ENCODE results near the gene SLC22A25. TPM values are rescaled to one million over a fixed set of nuclear protein-coding genes. Genes with fewer than 3 reads are reported as not detected.

Gene SLC22A25
- total and polyA plus RNA-seq, 10 of the 15 experiments (the other 5 are each of a cell fraction or from before 2014, with no cell fraction given): not detected

GRCh38 chr11:63240791-63241379 is 2.5 kb downstream of the SLC22A25 start:
- H4K20me1 ChIP-seq (ENCODE audit: control insufficient read depth, insufficient read depth): no peaks in the 10 kb centered on the region
- H3K9me3 ChIP-seq (replicated peaks; ENCODE audit: control insufficient read depth, insufficient read depth, low read length): no peaks in the 10 kb centered on the region
- no peak overlapping the region for H3K27ac ChIP-seq (ENCODE audit: control insufficient read depth, insufficient read depth)
- no peak overlapping the region for H3K4me2 ChIP-seq (ENCODE audit: control insufficient read depth, insufficient read depth)
- TF ChIP-seq FOXK2 (IDR thresholded peaks at IDR 0.05) (no peak), PAX8 (IDR thresholded peaks at IDR 0.05) (no peak), PKNOX1 (IDR thresholded peaks at IDR 0.05) (no peak), BACH1 (IDR thresholded peaks at IDR 0.05; ENCODE audit: borderline replicate concordance) (no peak), FOS (IDR thresholded peaks at IDR 0.05; ENCODE audit: borderline replicate concordance, extremely low read depth, insufficient read length) (no peak), ZZZ3 (IDR thresholded peaks at IDR 0.05; ENCODE audit: control insufficient read depth, insufficient read length, low read depth) (no peak)
- TF ChIP-seq, protein P1, sequence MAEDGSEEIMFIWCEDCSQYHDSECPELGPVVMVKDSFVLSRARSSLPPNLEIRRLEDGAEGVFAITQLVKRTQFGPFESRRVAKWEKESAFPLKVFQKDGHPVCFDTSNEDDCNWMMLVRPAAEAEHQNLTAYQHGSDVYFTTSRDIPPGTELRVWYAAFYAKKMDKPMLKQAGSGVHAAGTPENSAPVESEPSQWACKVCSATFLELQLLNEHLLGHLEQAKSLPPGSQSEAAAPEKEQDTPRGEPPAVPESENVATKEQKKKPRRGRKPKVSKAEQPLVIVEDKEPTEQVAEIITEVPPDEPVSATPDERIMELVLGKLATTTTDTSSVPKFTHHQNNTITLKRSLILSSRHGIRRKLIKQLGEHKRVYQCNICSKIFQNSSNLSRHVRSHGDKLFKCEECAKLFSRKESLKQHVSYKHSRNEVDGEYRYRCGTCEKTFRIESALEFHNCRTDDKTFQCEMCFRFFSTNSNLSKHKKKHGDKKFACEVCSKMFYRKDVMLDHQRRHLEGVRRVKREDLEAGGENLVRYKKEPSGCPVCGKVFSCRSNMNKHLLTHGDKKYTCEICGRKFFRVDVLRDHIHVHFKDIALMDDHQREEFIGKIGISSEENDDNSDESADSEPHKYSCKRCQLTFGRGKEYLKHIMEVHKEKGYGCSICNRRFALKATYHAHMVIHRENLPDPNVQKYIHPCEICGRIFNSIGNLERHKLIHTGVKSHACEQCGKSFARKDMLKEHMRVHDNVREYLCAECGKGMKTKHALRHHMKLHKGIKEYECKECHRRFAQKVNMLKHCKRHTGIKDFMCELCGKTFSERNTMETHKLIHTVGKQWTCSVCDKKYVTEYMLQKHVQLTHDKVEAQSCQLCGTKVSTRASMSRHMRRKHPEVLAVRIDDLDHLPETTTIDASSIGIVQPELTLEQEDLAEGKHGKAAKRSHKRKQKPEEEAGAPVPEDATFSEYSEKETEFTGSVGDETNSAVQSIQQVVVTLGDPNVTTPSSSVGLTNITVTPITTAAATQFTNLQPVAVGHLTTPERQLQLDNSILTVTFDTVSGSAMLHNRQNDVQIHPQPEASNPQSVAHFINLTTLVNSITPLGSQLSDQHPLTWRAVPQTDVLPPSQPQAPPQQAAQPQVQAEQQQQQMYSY (CRISPR knock-in tag; IDR thresholded peaks at IDR 0.05): no peak
- H3K36me3 ChIP-seq (ENCODE audit: control insufficient read depth in 2 of 2, insufficient read depth in 2 of 2, low read length in 1 of 2): no peaks in the 10 kb centered on the region
- CTCF ChIA-PET: no interaction called here
- BruUV-seq (replicated peaks): no TSS peak
- H3K27me3 ChIP-seq (replicated peaks in 1 of 2; ENCODE audit: control insufficient read depth in 2 of 2, insufficient read depth in 2 of 2, low read length in 1 of 2): no peaks in the 10 kb centered on the region
- FAIRE-seq: no peak
- no peak overlapping the region for H3K4me3 ChIP-seq
- in situ Hi-C loops (cut with MboI): no loop called here
- DNase-seq (ENCODE audit: low read depth, low spot score): no peak
- SMC1A ChIA-PET (ENCODE audit: uncharacterized antibody, unreplicated experiment): no interaction called here
- no peak for ATAC-seq
- no peaks in the 10 kb centered on the region for H3K79me2 ChIP-seq (ENCODE audit: control insufficient read depth, insufficient read depth, low read length)
- RAD21 ChIA-PET (ENCODE audit: unreplicated experiment): no interaction called here
- POLR2A ChIA-PET: no interaction called here
- H3K9ac ChIP-seq (ENCODE audit: control insufficient read depth, insufficient read depth, low read length): no peak overlapping the region
- no peaks in the 10 kb centered on the region for H3K4me1 ChIP-seq (ENCODE audit: control insufficient read depth, insufficient read depth, low read length)
- intact Hi-C loops (cut with micrococcal nuclease; ENCODE audit: unreplicated experiment): no loop called here
- H2AFZ ChIP-seq (ENCODE audit: control insufficient read depth, low read depth, low read length): no peak overlapping the region

All from GM12878 (cell line).